Measurements from ENCODE around the gene FCER2.

FCER2 gene

DNA sequence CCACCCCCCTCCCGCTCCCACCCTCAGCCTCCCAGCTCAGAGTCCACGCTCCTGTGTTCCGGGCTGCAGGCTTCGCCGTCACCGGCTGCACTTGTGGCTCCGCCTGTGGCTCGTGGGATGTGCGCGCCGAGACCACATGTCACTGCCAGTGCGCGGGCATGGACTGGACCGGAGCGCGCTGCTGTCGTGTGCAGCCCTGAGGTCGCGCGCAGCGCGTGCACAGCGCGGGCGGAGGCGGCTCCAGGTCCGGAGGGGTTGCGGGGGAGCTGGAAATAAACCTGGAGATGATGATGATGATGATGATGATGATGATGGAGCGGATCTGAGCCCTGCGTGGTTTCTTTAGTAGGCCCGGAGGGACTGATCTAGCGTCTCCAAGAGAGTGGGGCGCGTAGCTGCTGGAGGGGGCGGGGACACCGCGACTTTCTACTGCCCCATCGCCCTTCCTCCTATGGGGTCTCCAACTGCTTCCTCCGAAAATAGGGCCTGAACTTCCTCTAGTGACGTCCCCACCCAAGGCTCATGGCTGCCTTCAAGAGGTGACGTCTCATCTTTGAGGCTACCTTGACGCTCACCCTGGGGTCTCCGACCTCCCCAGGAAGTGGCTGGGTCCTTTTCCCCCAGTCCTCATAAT lies 31.7 kb downstream of the FCER2 start:
- TF ChIP-seq FOXP2 (optimal IDR thresholded peaks at IDR 0.05; ENCODE audit: borderline replicate concordance, extremely low read depth, extremely low read length, insufficient read depth) (peak; percentile 16), POLR2AphosphoS5 (IDR thresholded peaks at IDR 0.05; ENCODE audit: low read depth, low read length) (no peak)
- TF ChIP-seq, protein P1, sequence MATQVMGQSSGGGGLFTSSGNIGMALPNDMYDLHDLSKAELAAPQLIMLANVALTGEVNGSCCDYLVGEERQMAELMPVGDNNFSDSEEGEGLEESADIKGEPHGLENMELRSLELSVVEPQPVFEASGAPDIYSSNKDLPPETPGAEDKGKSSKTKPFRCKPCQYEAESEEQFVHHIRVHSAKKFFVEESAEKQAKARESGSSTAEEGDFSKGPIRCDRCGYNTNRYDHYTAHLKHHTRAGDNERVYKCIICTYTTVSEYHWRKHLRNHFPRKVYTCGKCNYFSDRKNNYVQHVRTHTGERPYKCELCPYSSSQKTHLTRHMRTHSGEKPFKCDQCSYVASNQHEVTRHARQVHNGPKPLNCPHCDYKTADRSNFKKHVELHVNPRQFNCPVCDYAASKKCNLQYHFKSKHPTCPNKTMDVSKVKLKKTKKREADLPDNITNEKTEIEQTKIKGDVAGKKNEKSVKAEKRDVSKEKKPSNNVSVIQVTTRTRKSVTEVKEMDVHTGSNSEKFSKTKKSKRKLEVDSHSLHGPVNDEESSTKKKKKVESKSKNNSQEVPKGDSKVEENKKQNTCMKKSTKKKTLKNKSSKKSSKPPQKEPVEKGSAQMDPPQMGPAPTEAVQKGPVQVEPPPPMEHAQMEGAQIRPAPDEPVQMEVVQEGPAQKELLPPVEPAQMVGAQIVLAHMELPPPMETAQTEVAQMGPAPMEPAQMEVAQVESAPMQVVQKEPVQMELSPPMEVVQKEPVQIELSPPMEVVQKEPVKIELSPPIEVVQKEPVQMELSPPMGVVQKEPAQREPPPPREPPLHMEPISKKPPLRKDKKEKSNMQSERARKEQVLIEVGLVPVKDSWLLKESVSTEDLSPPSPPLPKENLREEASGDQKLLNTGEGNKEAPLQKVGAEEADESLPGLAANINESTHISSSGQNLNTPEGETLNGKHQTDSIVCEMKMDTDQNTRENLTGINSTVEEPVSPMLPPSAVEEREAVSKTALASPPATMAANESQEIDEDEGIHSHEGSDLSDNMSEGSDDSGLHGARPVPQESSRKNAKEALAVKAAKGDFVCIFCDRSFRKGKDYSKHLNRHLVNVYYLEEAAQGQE (IDR thresholded peaks at IDR 0.05; ENCODE audit: insufficient read depth in 1 of 2, low read depth in 2 of 2, low read length in 2 of 2): no peak

DNA sequence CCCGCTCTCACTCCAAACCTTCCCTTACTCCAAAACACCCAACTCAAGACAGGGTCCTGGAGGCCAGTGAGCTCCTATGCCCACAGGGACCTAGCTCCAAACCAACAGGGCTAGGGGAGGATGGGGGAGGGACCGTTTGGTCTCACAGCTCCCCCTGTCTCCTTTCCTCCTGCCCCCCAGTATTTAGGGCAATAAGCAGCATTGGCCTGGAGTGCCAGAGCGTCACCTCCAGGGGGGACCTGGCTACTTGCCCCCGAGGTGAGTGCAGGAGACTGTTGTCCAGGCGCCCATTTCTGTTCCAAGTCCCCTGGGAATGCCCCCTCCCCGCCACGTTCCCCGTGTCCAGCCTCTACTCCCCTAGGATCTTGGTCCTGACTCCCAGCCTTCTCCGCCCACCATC lies 32.3 kb downstream of the FCER2 start:
- TF ChIP-seq SIN3A (IDR thresholded peaks at IDR 0.05; ENCODE audit: borderline replicate concordance, insufficient read depth, low read length) (no peak), POLR2AphosphoS5 (IDR thresholded peaks at IDR 0.05; ENCODE audit: low read depth, low read length) (no peak), FOXP2 (optimal IDR thresholded peaks at IDR 0.05; ENCODE audit: borderline replicate concordance, extremely low read depth, extremely low read length, insufficient read depth) (no peak), TAF1 (IDR thresholded peaks at IDR 0.05; ENCODE audit: borderline replicate concordance, insufficient read depth, low read length) (no peak)
- TF ChIP-seq, protein P1 (IDR thresholded peaks at IDR 0.05; ENCODE audit: insufficient read depth in 1 of 2, low read depth in 2 of 2, low read length in 2 of 2): no peak

DNA sequence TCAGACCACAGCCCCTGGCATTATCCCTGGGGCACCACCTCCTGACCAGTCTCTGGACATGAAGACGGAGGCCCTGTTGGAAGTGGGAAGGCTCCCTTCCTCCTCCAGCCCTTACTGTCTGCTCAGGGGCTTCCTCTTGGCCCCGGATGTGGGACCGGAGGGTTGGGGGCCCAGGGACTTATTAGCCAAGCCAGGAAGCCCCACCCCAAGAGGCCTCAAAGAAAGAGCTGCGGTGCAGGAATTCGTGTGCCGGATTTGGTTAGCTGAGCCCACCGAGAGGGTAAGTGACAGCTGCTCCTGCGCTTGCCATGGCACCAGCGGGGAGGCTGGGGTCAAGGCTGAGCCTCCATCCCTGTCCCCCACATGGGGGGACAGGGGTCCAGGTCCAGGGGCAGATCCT lies 33.1 kb downstream of the FCER2 start, which contains the start of gene RETN:
Gene RETN, plus strand, starts transcription at position 208 of the 400 bp plus-strand sequence. CDS start 278 bp downstream, outside the sequence.
- TF ChIP-seq POLR2AphosphoS5 (IDR thresholded peaks at IDR 0.05; ENCODE audit: low read depth, low read length): no peak
- TF ChIP-seq, protein P1 (IDR thresholded peaks at IDR 0.05; ENCODE audit: insufficient read depth in 1 of 2, low read depth in 2 of 2, low read length in 2 of 2): no peak
- no peak for TF ChIP-seq TAF1 (IDR thresholded peaks at IDR 0.05; ENCODE audit: borderline replicate concordance, insufficient read depth, low read length)
- TF ChIP-seq FOXP2 (optimal IDR thresholded peaks at IDR 0.05; ENCODE audit: borderline replicate concordance, extremely low read depth, extremely low read length, insufficient read depth): no peak
- TF ChIP-seq SIN3A (IDR thresholded peaks at IDR 0.05; ENCODE audit: borderline replicate concordance, insufficient read depth, low read length): no peak

DNA sequence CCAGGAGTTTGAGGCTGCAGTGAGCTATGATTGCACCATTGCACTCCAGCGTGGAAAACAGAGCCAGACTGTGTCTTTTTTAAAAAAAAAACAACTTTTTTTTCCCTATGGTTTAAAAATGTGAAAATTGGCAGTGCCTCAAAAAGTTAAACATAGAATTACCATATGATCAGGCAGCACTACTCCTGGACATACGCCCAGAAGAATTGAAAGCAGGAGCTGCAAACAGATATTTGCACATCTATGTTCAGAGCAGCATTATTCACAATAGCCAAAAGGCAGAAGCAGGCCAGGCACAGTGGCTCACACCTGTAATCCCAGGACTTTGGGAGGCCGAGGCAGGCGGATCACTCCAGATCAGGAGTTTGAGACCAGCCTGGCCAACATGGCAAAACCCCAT lies 36.9 kb downstream of the FCER2 start:
- TF ChIP-seq SIN3A (IDR thresholded peaks at IDR 0.05; ENCODE audit: borderline replicate concordance, insufficient read depth, low read length) (no peak), FOXP2 (optimal IDR thresholded peaks at IDR 0.05; ENCODE audit: borderline replicate concordance, extremely low read depth, extremely low read length, insufficient read depth) (no peak), POLR2AphosphoS5 (IDR thresholded peaks at IDR 0.05; ENCODE audit: low read depth, low read length) (no peak), TAF1 (IDR thresholded peaks at IDR 0.05; ENCODE audit: borderline replicate concordance, insufficient read depth, low read length) (no peak)
- TF ChIP-seq, protein P1 (IDR thresholded peaks at IDR 0.05; ENCODE audit: insufficient read depth in 1 of 2, low read depth in 2 of 2, low read length in 2 of 2): no peak

Data from PFSK-1 (cell line).